GM18519 (cell line): ENCODE measurements around the gene FAS.

Experiments
- ATAC-seq: cut with Tn5 transposase; IDR thresholded peaks from one replicate; pipeline ENCODE4 v1.9.1; 2021; ENCODE audit warnings: mild to moderate bottlenecking, moderate library complexity; ENCODE audit not compliant: unreplicated experiment, low FRiP score

Gene FAS

GRCh38 chr10:89029785-89030437 lies 39.3 kb downstream of the FAS start:
- ATAC-seq: no peak

GRCh38 chr10:89030791-89031190 lies 40.2 kb downstream of the FAS start:
- no peak for ATAC-seq

GRCh38 chr10:89032141-89032891 lies 41.7 kb downstream of the FAS start:
- no peak for ATAC-seq

GRCh38 chr10:89035461-89035860 lies 44.9 kb downstream of the FAS start:
- no peak for ATAC-seq

GRCh38 chr10:89037096-89037495 lies 46.5 kb downstream of the FAS start:
- ATAC-seq: no peak

GRCh38 chr10:89042562-89042961 lies 52.0 kb downstream of the FAS start:
- ATAC-seq: no peak

GRCh38 chr10:89043052-89043451 lies 52.5 kb downstream of the FAS start:
- ATAC-seq: no peak

- no peak for ATAC-seq
Observed at GRCh38 chr10:89047397-89047796, 56.8 kb downstream of the FAS start.

- ATAC-seq: no peak
Observed at GRCh38 chr10:89051593-89051992, 61.0 kb downstream of the FAS start.

GRCh38 chr10:89053555-89053954 lies 63.0 kb downstream of the FAS start:
- no peak for ATAC-seq

- ATAC-seq: no peak
Observed at GRCh38 chr10:89055159-89055558, 64.6 kb downstream of the FAS start.

GRCh38 chr10:89062861-89063260 lies 72.3 kb downstream of the FAS start:
- no peak for ATAC-seq

- ATAC-seq: no peak
Observed at GRCh38 chr10:89063465-89063864, 72.9 kb downstream of the FAS start.

- ATAC-seq: no peak
Observed at GRCh38 chr10:89064748-89065147, 74.2 kb downstream of the FAS start.
